GM20000 (cell line): Measurements from ENCODE around the gene TMEM170B.

Experiments used
- DNase-seq: peaks from one replicate; pipeline ENCODE4 v3.0.0; 2012; ENCODE audit warnings: low spot score
- TF ChIP-seq, protein P1 (sequence below): IDR thresholded peaks from 2 replicates; pipeline ENCODE4 v1.5.1; 2012; ENCODE audit warnings: mild to moderate bottlenecking, control low read depth; ENCODE audit errors: extremely low read depth, missing control alignments

TMEM170B gene

GRCh38 chr6:11592294-11592906 lies 54.9 kb downstream of the TMEM170B start:
- DNase-seq = no peak
- TF ChIP-seq, protein P1, sequence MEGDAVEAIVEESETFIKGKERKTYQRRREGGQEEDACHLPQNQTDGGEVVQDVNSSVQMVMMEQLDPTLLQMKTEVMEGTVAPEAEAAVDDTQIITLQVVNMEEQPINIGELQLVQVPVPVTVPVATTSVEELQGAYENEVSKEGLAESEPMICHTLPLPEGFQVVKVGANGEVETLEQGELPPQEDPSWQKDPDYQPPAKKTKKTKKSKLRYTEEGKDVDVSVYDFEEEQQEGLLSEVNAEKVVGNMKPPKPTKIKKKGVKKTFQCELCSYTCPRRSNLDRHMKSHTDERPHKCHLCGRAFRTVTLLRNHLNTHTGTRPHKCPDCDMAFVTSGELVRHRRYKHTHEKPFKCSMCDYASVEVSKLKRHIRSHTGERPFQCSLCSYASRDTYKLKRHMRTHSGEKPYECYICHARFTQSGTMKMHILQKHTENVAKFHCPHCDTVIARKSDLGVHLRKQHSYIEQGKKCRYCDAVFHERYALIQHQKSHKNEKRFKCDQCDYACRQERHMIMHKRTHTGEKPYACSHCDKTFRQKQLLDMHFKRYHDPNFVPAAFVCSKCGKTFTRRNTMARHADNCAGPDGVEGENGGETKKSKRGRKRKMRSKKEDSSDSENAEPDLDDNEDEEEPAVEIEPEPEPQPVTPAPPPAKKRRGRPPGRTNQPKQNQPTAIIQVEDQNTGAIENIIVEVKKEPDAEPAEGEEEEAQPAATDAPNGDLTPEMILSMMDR = no peak

- DNase-seq = no peak
- TF ChIP-seq, protein P1 = no peak
These were observed 55.5 kb downstream of the TMEM170B start for GRCh38 chr6:11593096-11593495.

DNA sequence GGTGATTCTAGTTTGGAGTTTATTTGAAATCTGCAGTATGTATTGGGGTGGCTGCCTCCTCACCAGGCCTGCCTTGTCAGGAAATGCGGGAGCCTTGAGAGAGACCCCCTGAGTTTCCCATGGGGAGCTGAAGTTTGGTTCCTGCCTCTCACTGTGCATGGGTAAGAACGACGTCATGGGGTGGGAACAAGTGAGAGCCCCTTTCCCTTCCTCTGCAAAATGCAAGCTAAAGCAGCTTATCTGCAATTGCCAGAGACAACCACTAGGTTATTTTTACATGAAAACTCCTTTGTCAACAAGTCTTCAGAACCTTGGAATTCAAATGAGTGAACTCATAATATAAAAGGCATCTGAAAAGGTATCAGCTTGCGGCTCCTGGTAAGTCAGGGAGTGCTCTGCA lies 58.4 kb downstream of the TMEM170B start:
- TF ChIP-seq, protein P1 = no peak
- DNase-seq = no peak

- DNase-seq = no peak
- TF ChIP-seq, protein P1 = no peak
These were observed 59.2 kb downstream of the TMEM170B start for GRCh38 chr6:11596640-11597237.

DNA sequence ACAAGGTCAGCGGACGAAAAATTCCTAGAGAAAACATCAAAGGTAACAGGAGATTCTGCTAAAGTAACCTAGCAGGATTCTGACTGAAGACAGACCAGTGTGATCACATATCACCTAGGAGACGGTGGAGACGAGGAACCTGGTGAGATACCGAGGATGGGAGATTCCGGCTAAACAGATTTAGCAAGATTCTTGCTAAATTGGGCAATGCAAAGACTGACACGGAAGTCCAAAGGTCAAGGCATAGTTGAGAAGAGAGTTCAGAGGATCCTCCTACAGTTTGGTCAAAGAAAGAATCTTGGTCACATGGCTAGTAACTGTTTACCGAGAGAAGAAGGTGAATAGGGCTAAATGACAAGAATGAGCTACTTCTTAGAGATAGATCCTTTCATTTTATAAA lies 61.1 kb downstream of the TMEM170B start:
- no peak for DNase-seq

GRCh38 chr6:11600251-11600650 lies 62.7 kb downstream of the TMEM170B start:
- TF ChIP-seq, protein P1 = no peak
- DNase-seq = no peak

More for the DNA sequence above, 61.1 kb downstream of the TMEM170B start:
- TF ChIP-seq, protein P1 = no peak

DNA sequence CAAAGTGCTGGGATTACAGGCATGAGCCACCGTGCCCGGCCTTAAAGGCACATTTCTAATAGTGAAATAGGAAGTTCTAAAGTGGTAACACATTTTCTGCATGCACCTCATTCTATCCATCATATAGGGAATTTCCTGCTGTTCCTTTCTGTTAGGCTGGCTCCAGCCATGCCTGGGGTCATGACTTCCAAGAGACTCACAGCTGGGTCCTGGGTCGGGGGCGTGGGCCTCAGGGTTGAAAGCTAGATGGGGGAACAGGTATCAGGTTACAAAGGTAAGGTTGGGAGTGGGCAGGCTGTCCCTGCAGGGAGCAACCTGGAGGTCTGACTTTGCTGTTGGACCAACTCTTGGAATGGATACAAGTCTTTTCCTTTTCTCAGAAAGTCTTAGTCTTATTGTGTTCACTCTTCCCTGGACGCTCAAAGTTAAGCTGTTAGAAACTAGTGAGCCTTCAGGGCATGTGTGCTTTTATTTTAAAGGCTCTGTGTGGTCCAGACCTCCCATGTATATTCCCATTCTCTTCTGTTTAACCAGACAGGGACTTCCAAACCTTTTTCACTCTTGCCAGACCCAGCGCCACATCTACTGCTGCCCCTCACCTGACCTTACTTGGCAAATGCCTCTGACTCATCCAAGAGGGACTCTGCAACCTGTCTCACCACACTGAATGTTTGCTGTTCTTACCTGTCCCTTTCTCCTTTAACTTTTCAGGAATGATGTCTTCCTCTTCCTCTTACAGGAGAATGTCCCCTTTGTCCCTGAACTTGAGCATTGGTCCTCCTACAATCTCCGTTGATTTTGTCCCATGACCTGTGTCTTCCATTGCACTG lies 64.4 kb downstream of the TMEM170B start:
- DNase-seq = no peak
- TF ChIP-seq, protein P1 = no peak
